Gastrocnemius medialis (tissue), 4 donors: ENCODE results near the gene PTGER4. TPM values are rescaled to one million over a fixed set of nuclear protein-coding genes. Genes with fewer than 3 reads are reported as not detected.

ENCODE experiments used
- ATAC-seq, 2 donors: fragments of 150-250 bp; one replicate each; pipeline ENCODE4 v1.9.1; 2016
- DNase-seq, 2 donors: peaks; one replicate each; pipeline ENCODE4 v3.0.0-alpha.2; 2019
- H3K27ac ChIP-seq, 4 donors: fragments of 200-600 bp; sonication (generic); 1 replicate in 1 of 4; 2 replicates in 3 of 4; pipeline ENCODE4 v1.5.1; 2016 to 2018; ENCODE audit warnings: mild to moderate bottlenecking in 2 of 4, moderate library complexity in 1 of 4
- H3K27me3 ChIP-seq, 3 donors: fragments of 200-600 bp; sonication (generic) in 2 of 3; 1 replicate in 1 of 3; 2 replicates in 2 of 3; pipeline versions ENCODE4 v1.5.1 to v1.6.0; 2016 to 2019; ENCODE audit warnings: mild to moderate bottlenecking in 1 of 3, moderate library complexity in 1 of 3
- H3K36me3 ChIP-seq, 2 donors: fragments of 200-600 bp; sonication (generic) in 1 of 2; one replicate each; pipeline ENCODE4 v1.5.1; 2017 to 2018
- H3K4me1 ChIP-seq, 2 donors: fragments of 200-600 bp; sonication (generic) in 1 of 2; one replicate each; pipeline ENCODE4 v1.5.1; 2016 to 2017; ENCODE audit warnings: mild to moderate bottlenecking in 2 of 2
- H3K4me3 ChIP-seq, 4 donors: fragments of 200-600 bp; sonication (generic) in 3 of 4; 1 replicate in 1 of 4; 2 replicates in 3 of 4; pipeline ENCODE4 v1.5.1; 2016 to 2019; ENCODE audit warnings: mild to moderate bottlenecking in 2 of 4
- H3K9me3 ChIP-seq, 3 donors: fragments of 200-600 bp; sonication (generic) in 2 of 3; 1 replicate in 1 of 3; 2 replicates in 2 of 3; pipeline ENCODE4 v1.5.1; 2016 to 2019
- POLR2A ChIP-seq, 2 donors: fragments of 450-650 bp; IDR thresholded peaks; one replicate each; pipeline ENCODE4 v1.6.1; 2017; ENCODE audit warnings: antibody characterized with exemption in 2 of 2, mild to moderate bottlenecking in 2 of 2, moderate library complexity in 2 of 2
- in situ Hi-C, 4 donors: fragments of 200-750 bp; cut with MboI; loops; one replicate each; pipeline versions ENCODE4 v1.15.0 to v1.8.0; 2017; ENCODE audit warnings: low sequenced_read_pairs in 4 of 4
- intact Hi-C: fragments of 100-400 bp; cut with DNase I; formaldehyde crosslinking; loops from one replicate; pipeline ENCODE4 v1.15.1; 2023; ENCODE audit warnings: low total_unique reads
- total RNA-seq, 4 donors: library from RNA; depleted of rRNA; stranded (reverse); fragments of >200 nt; gene quantifications; one replicate each; pipeline versions ENCODE4 v1.1.0 to v1.2.3, GENCODE V29; 2016
- TF ChIP-seq, protein P1 (sequence below), 5 experiments: fragments of 450-650 bp in 3 of 5; fragments of 200-600 bp in 2 of 5; sonication (generic) in 2 of 5; IDR thresholded peaks in 4 of 5; conservative IDR thresholded peaks in 1 of 5; 1 replicate in 4 of 5; 2 replicates in 1 of 5; pipeline ENCODE4 v1.5.1; 2016 to 2019; ENCODE audit warnings: antibody characterized with exemption in 5 of 5, mild to moderate bottlenecking in 3 of 5, moderate library complexity in 3 of 5

PTGER4 gene
- total RNA-seq, 4 donors from 2014 or later, result 4.2 to 11.2 (median 7.4) TPM

DNA sequence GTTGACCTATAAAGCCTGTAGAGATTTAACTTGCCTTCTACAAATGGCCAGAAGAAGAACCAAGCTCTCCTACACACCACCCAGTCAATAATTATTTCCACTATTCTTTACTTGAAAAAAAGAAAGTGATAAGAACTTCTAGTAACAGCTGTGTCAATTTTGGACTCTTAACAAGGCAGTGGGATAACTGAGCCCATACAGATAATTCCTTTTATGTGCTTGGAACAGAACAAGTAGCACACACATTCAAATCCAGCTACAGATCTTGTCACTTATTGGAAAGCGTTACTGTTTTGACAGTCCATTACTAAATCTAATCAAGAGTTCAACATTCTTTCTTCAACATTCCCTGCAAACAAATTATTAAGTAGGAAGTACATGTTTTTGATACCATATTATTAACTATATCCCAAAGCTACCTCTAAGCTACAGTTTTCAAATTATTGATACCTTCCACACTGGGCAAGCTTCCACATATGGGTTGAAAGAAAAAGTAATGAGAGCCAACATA is 6.3 kb downstream of the PTGER4 start:
- intact Hi-C loops (loop anchor here (5.0 kb wide), 2 partner anchors 664 to 739 kb away; no protein-coding TSS in a partner anchor), in situ Hi-C loops (loop anchor here (5.0 to 25.0 kb wide), 7 partner anchors 299 to 1109 kb away; no protein-coding TSS in a partner anchor)
- ATAC-seq (no peak), DNase-seq (no peak)
- peak overlapping the region; percentile 19 to 87 (median 54) for H3K27ac ChIP-seq
- H3K27me3 ChIP-seq, result peaks cover 13 to 32% (median 28%) of the 10 kb centered on the region in 3 donors
- peak overlapping the region in 2 of 4 donors; percentile 1 to 78 for H3K4me3 ChIP-seq
- TF ChIP-seq, protein P1, sequence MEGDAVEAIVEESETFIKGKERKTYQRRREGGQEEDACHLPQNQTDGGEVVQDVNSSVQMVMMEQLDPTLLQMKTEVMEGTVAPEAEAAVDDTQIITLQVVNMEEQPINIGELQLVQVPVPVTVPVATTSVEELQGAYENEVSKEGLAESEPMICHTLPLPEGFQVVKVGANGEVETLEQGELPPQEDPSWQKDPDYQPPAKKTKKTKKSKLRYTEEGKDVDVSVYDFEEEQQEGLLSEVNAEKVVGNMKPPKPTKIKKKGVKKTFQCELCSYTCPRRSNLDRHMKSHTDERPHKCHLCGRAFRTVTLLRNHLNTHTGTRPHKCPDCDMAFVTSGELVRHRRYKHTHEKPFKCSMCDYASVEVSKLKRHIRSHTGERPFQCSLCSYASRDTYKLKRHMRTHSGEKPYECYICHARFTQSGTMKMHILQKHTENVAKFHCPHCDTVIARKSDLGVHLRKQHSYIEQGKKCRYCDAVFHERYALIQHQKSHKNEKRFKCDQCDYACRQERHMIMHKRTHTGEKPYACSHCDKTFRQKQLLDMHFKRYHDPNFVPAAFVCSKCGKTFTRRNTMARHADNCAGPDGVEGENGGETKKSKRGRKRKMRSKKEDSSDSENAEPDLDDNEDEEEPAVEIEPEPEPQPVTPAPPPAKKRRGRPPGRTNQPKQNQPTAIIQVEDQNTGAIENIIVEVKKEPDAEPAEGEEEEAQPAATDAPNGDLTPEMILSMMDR (IDR thresholded peaks at IDR 0.05 in 4 of 5, conservative IDR thresholded peaks at IDR 0.05 in 1 of 5), result no peak
- no peak for TF ChIP-seq POLR2A (IDR thresholded peaks at IDR 0.05)
- no peaks in the 10 kb centered on the region for H3K9me3 ChIP-seq
- no peaks in the 10 kb centered on the region for H3K36me3 ChIP-seq
- H3K4me1 ChIP-seq, result peaks cover 18 to 24% of the 10 kb centered on the region in 2 donors

DNA sequence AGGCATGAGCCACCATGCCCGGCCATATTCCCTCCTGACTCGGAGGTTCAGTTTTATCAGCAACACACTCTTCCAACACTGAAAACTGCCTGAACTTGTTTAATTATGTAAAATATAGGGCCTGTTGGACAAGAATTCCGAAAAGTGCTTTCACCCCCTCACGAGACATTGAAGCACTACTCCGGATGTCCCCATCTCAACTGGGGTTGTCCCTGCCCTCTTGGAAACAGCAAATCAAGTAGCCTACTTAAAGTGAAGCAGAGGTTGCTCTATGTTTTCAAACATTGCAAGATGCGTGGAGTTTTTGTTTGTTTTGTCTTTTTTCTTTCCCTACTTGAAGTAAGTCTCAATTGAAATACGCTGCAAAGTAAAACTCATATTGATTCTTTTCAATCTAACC is 7.6 kb downstream of the PTGER4 start:
- Histone ChIP-seq H3K27me3 (peaks cover 1 to 19% (median 16%) of the 10 kb centered on the region in 3 donors), H3K4me1 (peaks cover 14 to 24% of the 10 kb centered on the region in 2 donors), H3K36me3 (no peaks in the 10 kb centered on the region), H3K9me3 (no peaks in the 10 kb centered on the region), H3K27ac (peak overlapping the region; percentile 19 to 87 (median 54)), H3K4me3 (peak overlapping the region in 1 of 4 donors; percentile 78)
- ATAC-seq (no peak), DNase-seq (no peak)
- TF ChIP-seq POLR2A (IDR thresholded peaks at IDR 0.05), result no peak
- TF ChIP-seq, protein P1 (IDR thresholded peaks at IDR 0.05 in 4 of 5, conservative IDR thresholded peaks at IDR 0.05 in 1 of 5), result no peak
- in situ Hi-C loops, result loop anchor here (5.0 to 25.0 kb wide), 7 partner anchors 300 to 1110 kb away; no protein-coding TSS in a partner anchor
- intact Hi-C loops, result loop anchor here (5.0 kb wide), 2 partner anchors 665 to 740 kb away; no protein-coding TSS in a partner anchor

DNA sequence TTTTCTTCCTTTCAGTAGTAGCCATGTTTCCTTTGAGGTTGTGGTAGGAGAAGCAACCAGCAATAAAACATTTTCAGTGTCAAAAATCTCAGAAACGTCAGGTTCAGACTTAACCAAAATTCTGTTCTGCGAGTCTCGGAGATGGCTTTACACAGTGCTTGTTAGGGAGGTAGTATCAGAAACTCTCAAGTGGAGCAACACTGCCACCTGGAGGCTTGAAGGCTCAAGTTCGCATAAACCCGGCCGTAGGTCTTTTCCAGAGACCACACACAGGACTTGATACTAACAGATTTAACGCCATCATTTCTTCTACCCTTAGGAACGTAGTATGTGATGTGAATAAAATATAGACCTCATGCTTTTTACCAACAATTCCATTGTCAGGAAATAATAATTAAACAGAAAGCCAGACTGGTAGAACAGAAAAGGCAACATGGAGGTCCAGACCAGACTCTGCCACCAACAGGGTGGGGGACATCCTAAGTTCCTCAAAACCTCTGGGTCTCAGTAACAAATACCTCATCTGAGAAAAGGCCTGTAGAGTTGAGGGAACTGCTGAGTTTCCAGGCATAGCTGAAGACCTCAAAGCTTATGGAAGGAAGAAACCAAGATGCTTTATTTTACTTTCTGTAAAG is 8.5 kb downstream of the PTGER4 start:
- Histone ChIP-seq H3K36me3 (no peaks in the 10 kb centered on the region), H3K4me1 (peaks cover 14 to 24% of the 10 kb centered on the region in 2 donors), H3K4me3 (peak overlapping the region in 2 of 4 donors; percentile 18 to 78), H3K9me3 (no peaks in the 10 kb centered on the region), H3K27ac (peak overlapping the region; percentile 32 to 87 (median 62)), H3K27me3 (peaks cover 0 to 11% (median 7%) of the 10 kb centered on the region in 3 donors)
- in situ Hi-C loops, result loop anchor here (5.0 to 25.0 kb wide), 7 partner anchors 301 to 1111 kb away; no protein-coding TSS in a partner anchor
- peak; percentile 89 to 91 for ATAC-seq
- TF ChIP-seq, protein P1 (IDR thresholded peaks at IDR 0.05 in 4 of 5, conservative IDR thresholded peaks at IDR 0.05 in 1 of 5), result peak; percentile 82 to 90 (median 87)
- TF ChIP-seq POLR2A (IDR thresholded peaks at IDR 0.05), result no peak
- DNase-seq, result peak; percentile 71 to 75
- intact Hi-C loops, result loop anchor here (1.0 to 5.0 kb wide), 5 partner anchors 49 to 1109 kb away; no protein-coding TSS in a partner anchor

DNA sequence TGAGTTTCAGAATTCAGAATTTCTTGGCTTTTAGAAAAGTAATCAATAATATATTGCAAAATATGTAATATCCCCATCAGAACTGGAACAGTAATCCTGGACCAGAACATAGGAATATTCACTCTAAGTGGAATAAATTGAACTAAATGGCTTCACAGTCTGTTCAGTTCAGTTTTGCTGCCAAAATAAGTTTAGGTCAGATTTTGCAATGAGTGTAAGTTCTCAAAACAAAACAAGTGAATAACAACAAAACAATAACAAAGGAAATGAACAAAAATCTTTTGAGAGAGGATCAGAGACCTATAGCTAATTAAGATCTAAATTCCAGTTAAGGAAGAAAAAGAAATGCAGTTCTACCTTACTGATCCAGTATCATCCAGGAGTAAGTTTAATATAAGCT is 9.3 kb downstream of the PTGER4 start:
- no peaks in the 10 kb centered on the region for H3K9me3 ChIP-seq
- DNase-seq, result no peak
- H3K4me3 ChIP-seq, result no peak overlapping the region
- no peaks in the 10 kb centered on the region for H3K36me3 ChIP-seq
- intact Hi-C loops (loop anchor here (1.0 to 5.0 kb wide), 5 partner anchors 48 to 1110 kb away; no protein-coding TSS in a partner anchor), in situ Hi-C loops (loop anchor here (5.0 to 25.0 kb wide), 7 partner anchors 302 to 1112 kb away; no protein-coding TSS in a partner anchor)
- ATAC-seq, result no peak
- H3K4me1 ChIP-seq, result peaks cover 14 to 24% of the 10 kb centered on the region in 2 donors
- TF ChIP-seq, protein P1 (IDR thresholded peaks at IDR 0.05 in 4 of 5, conservative IDR thresholded peaks at IDR 0.05 in 1 of 5), result no peak
- TF ChIP-seq POLR2A (IDR thresholded peaks at IDR 0.05), result no peak
- H3K27ac ChIP-seq, result peak overlapping the region; percentile 32 to 87 (median 62)
- H3K27me3 ChIP-seq, result peaks cover 0 to 8% (median 7%) of the 10 kb centered on the region in 3 donors
